ENCODE measurements around the gene FYB2. TPM values are rescaled to one million over a fixed set of nuclear protein-coding genes. Genes with fewer than 3 reads are reported as not detected.

Gene FYB2
- total RNA-seq, 1 experiment from 2014 or later, result not detected

DNA sequence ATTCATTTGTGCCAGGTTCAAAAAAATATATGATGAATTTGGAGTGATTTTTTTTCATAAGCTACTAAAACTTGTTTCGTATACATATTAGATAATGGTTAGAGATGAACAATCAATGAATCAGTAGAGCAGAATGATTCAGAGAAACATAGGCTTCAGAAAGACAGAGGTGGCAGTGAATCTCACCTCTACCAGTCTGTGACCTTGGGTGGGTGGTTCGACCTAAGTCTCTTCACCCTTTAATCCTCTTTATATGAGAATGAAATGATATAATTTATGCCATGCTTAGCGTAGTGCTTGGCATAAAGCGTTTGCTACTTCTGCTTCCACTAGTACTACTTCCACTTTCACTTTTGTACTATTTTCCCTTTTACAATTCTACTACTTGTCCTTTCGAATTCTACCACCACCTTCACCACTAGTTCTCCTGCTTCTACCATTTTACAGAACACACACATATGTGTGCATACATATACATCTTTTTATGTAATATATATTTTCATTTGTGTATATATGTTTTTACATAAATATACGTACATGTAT, 45.1 kb downstream of the FYB2 start:
- no peak overlapping the region for H3K27ac ChIP-seq
- H3K4me2 ChIP-seq, result no peak overlapping the region
- H3K9me3 ChIP-seq (ENCODE audit: insufficient read depth, low read depth), result no peaks in the 10 kb centered on the region
- TF ChIP-seq, protein P1, sequence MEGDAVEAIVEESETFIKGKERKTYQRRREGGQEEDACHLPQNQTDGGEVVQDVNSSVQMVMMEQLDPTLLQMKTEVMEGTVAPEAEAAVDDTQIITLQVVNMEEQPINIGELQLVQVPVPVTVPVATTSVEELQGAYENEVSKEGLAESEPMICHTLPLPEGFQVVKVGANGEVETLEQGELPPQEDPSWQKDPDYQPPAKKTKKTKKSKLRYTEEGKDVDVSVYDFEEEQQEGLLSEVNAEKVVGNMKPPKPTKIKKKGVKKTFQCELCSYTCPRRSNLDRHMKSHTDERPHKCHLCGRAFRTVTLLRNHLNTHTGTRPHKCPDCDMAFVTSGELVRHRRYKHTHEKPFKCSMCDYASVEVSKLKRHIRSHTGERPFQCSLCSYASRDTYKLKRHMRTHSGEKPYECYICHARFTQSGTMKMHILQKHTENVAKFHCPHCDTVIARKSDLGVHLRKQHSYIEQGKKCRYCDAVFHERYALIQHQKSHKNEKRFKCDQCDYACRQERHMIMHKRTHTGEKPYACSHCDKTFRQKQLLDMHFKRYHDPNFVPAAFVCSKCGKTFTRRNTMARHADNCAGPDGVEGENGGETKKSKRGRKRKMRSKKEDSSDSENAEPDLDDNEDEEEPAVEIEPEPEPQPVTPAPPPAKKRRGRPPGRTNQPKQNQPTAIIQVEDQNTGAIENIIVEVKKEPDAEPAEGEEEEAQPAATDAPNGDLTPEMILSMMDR (conservative IDR thresholded peaks at IDR 0.05), result no peak
- TF ChIP-seq EZH2 (IDR thresholded peaks at IDR 0.05; ENCODE audit: low read depth), result no peak
- no peak overlapping the region for H3K4me3 ChIP-seq
- ChIA-PET CTCF (no interaction called here), POLR2A (ENCODE audit: unreplicated experiment) (no interaction called here)
- H3K9me2 ChIP-seq (ENCODE audit: insufficient read depth), result no peaks in the 10 kb centered on the region
- H2AFZ ChIP-seq, result no peak overlapping the region
- peaks cover 23% of the 10 kb centered on the region for H3K4me1 ChIP-seq (replicated peaks; ENCODE audit: insufficient read depth)
- BruUV-seq (replicated peaks), result no TSS peak
- no peaks in the 10 kb centered on the region for H3K27me3 ChIP-seq (ENCODE audit: insufficient read depth, low read depth)
- H3F3A ChIP-seq (ENCODE audit: insufficient read depth, low read depth), result no peaks in the 10 kb centered on the region
- H3K36me3 ChIP-seq (ENCODE audit: low read depth), result no peaks in the 10 kb centered on the region
- intact Hi-C loops (cut with micrococcal nuclease; ENCODE audit: unreplicated experiment), result no loop called here
- H4K20me1 ChIP-seq (ENCODE audit: insufficient read depth), result no peaks in the 10 kb centered on the region
- no peak for DNase-seq
- no peaks in the 10 kb centered on the region for H3K79me2 ChIP-seq (ENCODE audit: low read depth)

DNA sequence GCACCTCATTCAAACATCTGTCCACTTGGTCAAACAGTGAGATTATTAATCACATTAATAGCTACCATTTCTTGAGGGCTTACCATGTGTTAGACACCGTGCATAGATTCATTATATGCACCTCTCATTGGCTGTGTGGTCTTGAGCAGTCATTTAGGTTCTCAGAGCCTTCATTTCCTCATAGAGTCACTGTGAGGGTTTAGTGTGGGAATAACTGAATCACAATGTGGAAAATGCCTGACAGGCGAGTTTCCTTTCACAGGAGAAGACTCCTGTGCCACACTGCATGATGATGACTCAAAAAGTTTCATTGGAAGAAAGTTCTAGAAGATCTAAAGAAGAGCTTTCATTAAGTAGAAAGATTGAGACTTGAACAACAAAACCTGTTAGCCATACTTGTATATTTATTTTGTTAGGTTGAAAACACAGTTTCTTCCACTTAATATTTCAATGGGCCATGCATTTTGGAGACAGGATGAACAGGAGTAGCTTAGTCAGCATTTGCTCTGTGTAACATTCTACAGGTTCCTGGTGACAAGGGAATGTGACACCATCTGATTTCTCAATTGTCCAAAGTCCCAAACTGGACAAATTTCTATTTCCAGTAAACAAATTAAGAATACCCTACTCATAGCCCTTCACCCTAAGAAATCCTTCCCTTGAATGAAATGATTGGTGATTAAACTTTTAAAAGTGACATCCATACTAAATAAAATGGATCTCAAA, 45.7 kb downstream of the FYB2 start:
- no peak for TF ChIP-seq EZH2 (IDR thresholded peaks at IDR 0.05; ENCODE audit: low read depth)
- TF ChIP-seq, protein P1 (conservative IDR thresholded peaks at IDR 0.05), result no peak
- POLR2A ChIA-PET (ENCODE audit: unreplicated experiment), result no interaction called here
- Histone ChIP-seq H3K4me2 (no peak overlapping the region), H2AFZ (no peak overlapping the region), H3K27me3 (ENCODE audit: insufficient read depth, low read depth) (no peaks in the 10 kb centered on the region), H3F3A (ENCODE audit: insufficient read depth, low read depth) (no peaks in the 10 kb centered on the region), H3K4me1 (replicated peaks; ENCODE audit: insufficient read depth) (peaks cover 23% of the 10 kb centered on the region), H3K9me3 (ENCODE audit: insufficient read depth, low read depth) (no peaks in the 10 kb centered on the region), H3K9me2 (ENCODE audit: insufficient read depth) (no peaks in the 10 kb centered on the region), H3K4me3 (no peak overlapping the region), H3K27ac (no peak overlapping the region), H4K20me1 (ENCODE audit: insufficient read depth) (no peaks in the 10 kb centered on the region), H3K79me2 (ENCODE audit: low read depth) (no peaks in the 10 kb centered on the region), H3K36me3 (ENCODE audit: low read depth) (no peaks in the 10 kb centered on the region)
- CTCF ChIA-PET, result no interaction called here
- no peak for DNase-seq
- intact Hi-C loops (cut with micrococcal nuclease; ENCODE audit: unreplicated experiment), result no loop called here
- no TSS peak for BruUV-seq (replicated peaks)

- CTCF ChIA-PET, result no interaction called here
- Histone ChIP-seq H3K4me2 (no peak overlapping the region), H4K20me1 (ENCODE audit: insufficient read depth) (no peaks in the 10 kb centered on the region), H3K9me2 (ENCODE audit: insufficient read depth) (no peaks in the 10 kb centered on the region), H3K36me3 (ENCODE audit: low read depth) (no peaks in the 10 kb centered on the region), H3K9me3 (ENCODE audit: insufficient read depth, low read depth) (no peaks in the 10 kb centered on the region), H3K27ac (no peak overlapping the region), H3K27me3 (ENCODE audit: insufficient read depth, low read depth) (no peaks in the 10 kb centered on the region), H3K4me3 (no peak overlapping the region), H2AFZ (no peak overlapping the region), H3K79me2 (ENCODE audit: low read depth) (no peaks in the 10 kb centered on the region), H3K4me1 (replicated peaks; ENCODE audit: insufficient read depth) (peaks cover 11% of the 10 kb centered on the region), H3F3A (ENCODE audit: insufficient read depth, low read depth) (no peaks in the 10 kb centered on the region)
- BruUV-seq (replicated peaks), result no TSS peak
- POLR2A ChIA-PET (ENCODE audit: unreplicated experiment), result no interaction called here
- no peak for TF ChIP-seq EZH2 (IDR thresholded peaks at IDR 0.05; ENCODE audit: low read depth)
- TF ChIP-seq, protein P1 (conservative IDR thresholded peaks at IDR 0.05), result no peak
- intact Hi-C loops (cut with micrococcal nuclease; ENCODE audit: unreplicated experiment), result no loop called here
- DNase-seq, result no peak
These were observed 47.5 kb downstream of the FYB2 start for GRCh38 chr1:56771717-56772116.
